Measurements from ENCODE around the gene ILRUN. TPM values are rescaled to one million over a fixed set of nuclear protein-coding genes. Genes with fewer than 3 reads are reported as not detected.

Gene ILRUN
- total RNA-seq, 2 experiments from 2014 or later = 27.1 to 82.7 TPM

- ChIA-PET POLR2A (interaction anchor here (0.7 to 5.0 kb wide), 4 partner anchors 7 to 42 kb away, joined by 4 to 34 read pairs (median 14); no protein-coding TSS in a partner anchor), CTCF (ENCODE audit: unreplicated experiment) (no interaction called here)
- intact Hi-C loops (cut with micrococcal nuclease; ENCODE audit: unreplicated experiment) = no loop called here
Observed at GRCh38 chr6:34664256-34664971, 32.2 kb downstream of the ILRUN start.

GRCh38 chr6:34663831-34664255, 32.7 kb downstream of the ILRUN start:
- intact Hi-C loops (cut with micrococcal nuclease; ENCODE audit: unreplicated experiment) = no loop called here
- peaks cover 91% of the 10 kb centered on the region for H3K4me1 ChIP-seq (ENCODE audit: insufficient read depth, low read length, poor library complexity, severe bottlenecking)
- no peak for TF ChIP-seq EZH2phosphoT487 (IDR thresholded peaks at IDR 0.05; ENCODE audit: borderline replicate concordance, low read depth, low read length)
- TF ChIP-seq, protein P1, sequence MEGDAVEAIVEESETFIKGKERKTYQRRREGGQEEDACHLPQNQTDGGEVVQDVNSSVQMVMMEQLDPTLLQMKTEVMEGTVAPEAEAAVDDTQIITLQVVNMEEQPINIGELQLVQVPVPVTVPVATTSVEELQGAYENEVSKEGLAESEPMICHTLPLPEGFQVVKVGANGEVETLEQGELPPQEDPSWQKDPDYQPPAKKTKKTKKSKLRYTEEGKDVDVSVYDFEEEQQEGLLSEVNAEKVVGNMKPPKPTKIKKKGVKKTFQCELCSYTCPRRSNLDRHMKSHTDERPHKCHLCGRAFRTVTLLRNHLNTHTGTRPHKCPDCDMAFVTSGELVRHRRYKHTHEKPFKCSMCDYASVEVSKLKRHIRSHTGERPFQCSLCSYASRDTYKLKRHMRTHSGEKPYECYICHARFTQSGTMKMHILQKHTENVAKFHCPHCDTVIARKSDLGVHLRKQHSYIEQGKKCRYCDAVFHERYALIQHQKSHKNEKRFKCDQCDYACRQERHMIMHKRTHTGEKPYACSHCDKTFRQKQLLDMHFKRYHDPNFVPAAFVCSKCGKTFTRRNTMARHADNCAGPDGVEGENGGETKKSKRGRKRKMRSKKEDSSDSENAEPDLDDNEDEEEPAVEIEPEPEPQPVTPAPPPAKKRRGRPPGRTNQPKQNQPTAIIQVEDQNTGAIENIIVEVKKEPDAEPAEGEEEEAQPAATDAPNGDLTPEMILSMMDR (conservative IDR thresholded peaks at IDR 0.05; ENCODE audit: low read length) = no peak
- peaks cover 96% of the 10 kb centered on the region for H3K79me2 ChIP-seq (ENCODE audit: insufficient read depth, low read depth, low read length)
- BruUV-seq (replicated peaks) = no TSS peak
- peaks cover 4% of the 10 kb centered on the region; the same call in 1 of the 2 replicates for H3K9me3 ChIP-seq (ENCODE audit: low read length)
- H3K4me2 ChIP-seq (ENCODE audit: low read length) = peak overlapping the region; percentile 55
- no peaks in the 10 kb centered on the region for H4K20me1 ChIP-seq (ENCODE audit: insufficient read depth, low read length)
- ChIA-PET POLR2A (interaction anchor here (1.2 to 3.5 kb wide), 2 partner anchors 11 to 14 kb away, joined by 4 to 23 read pairs; no protein-coding TSS in a partner anchor), CTCF (ENCODE audit: unreplicated experiment) (no interaction called here)
- no peak overlapping the region for H2AFZ ChIP-seq (ENCODE audit: low read length)
- H3K9me2 ChIP-seq (ENCODE audit: insufficient read depth, low read length) = no peaks in the 10 kb centered on the region
- H3K36me3 ChIP-seq (ENCODE audit: insufficient read depth, low read length) = peaks cover 22% of the 10 kb centered on the region
- no peak overlapping the region for H3K4me3 ChIP-seq (ENCODE audit: low read depth, low read length, poor library complexity, severe bottlenecking)
- peak overlapping the region; percentile 51 for H3K27ac ChIP-seq (ENCODE audit: low read depth, low read length, poor library complexity, severe bottlenecking)
- DNase-seq (ENCODE audit: low spot score) = no peak

More at GRCh38 chr6:34664256-34664971, 32.2 kb downstream of the ILRUN start:
- Histone ChIP-seq H2AFZ (ENCODE audit: low read length) (no peak overlapping the region), H3K79me2 (ENCODE audit: insufficient read depth, low read depth, low read length) (peaks cover 96% of the 10 kb centered on the region), H3K9me3 (ENCODE audit: low read length) (peaks cover 5% of the 10 kb centered on the region), H3K4me2 (ENCODE audit: low read length) (peak overlapping the region; percentile 55), H3K36me3 (ENCODE audit: insufficient read depth, low read length) (peaks cover 27% of the 10 kb centered on the region), H4K20me1 (ENCODE audit: insufficient read depth, low read length) (no peaks in the 10 kb centered on the region), H3K27ac (ENCODE audit: low read depth, low read length, poor library complexity, severe bottlenecking) (peak overlapping the region; percentile 51), H3K9me2 (ENCODE audit: insufficient read depth, low read length) (no peaks in the 10 kb centered on the region), H3K4me1 (ENCODE audit: insufficient read depth, low read length, poor library complexity, severe bottlenecking) (peaks cover 86% of the 10 kb centered on the region), H3K4me3 (ENCODE audit: low read depth, low read length, poor library complexity, severe bottlenecking) (peak overlapping the region; percentile 4)
- no TSS peak for BruUV-seq (replicated peaks)
- no peak for DNase-seq (ENCODE audit: low spot score)
- TF ChIP-seq, protein P1 (conservative IDR thresholded peaks at IDR 0.05; ENCODE audit: low read length) = no peak
- no peak for TF ChIP-seq EZH2phosphoT487 (IDR thresholded peaks at IDR 0.05; ENCODE audit: borderline replicate concordance, low read depth, low read length)

- Histone ChIP-seq H3K9me3 (ENCODE audit: low read length) (peaks cover 4% of the 10 kb centered on the region; the same call in 1 of the 2 replicates), H3K4me1 (ENCODE audit: insufficient read depth, low read length, poor library complexity, severe bottlenecking) (peaks cover 94% of the 10 kb centered on the region), H3K9me2 (ENCODE audit: insufficient read depth, low read length) (no peaks in the 10 kb centered on the region), H2AFZ (ENCODE audit: low read length) (no peak overlapping the region), H3K4me3 (ENCODE audit: low read depth, low read length, poor library complexity, severe bottlenecking) (no peak overlapping the region), H3K79me2 (ENCODE audit: insufficient read depth, low read depth, low read length) (peaks cover 96% of the 10 kb centered on the region), H3K4me2 (ENCODE audit: low read length) (peak overlapping the region; percentile 55), H3K36me3 (ENCODE audit: insufficient read depth, low read length) (peaks cover 22% of the 10 kb centered on the region), H3K27ac (ENCODE audit: low read depth, low read length, poor library complexity, severe bottlenecking) (peak overlapping the region; percentile 51), H4K20me1 (ENCODE audit: insufficient read depth, low read length) (no peaks in the 10 kb centered on the region)
- no TSS peak for BruUV-seq (replicated peaks)
- CTCF ChIA-PET (ENCODE audit: unreplicated experiment) = no interaction called here
- TF ChIP-seq EZH2phosphoT487 (IDR thresholded peaks at IDR 0.05; ENCODE audit: borderline replicate concordance, low read depth, low read length) = no peak
- TF ChIP-seq, protein P1 (conservative IDR thresholded peaks at IDR 0.05; ENCODE audit: low read length) = no peak
- intact Hi-C loops (cut with micrococcal nuclease; ENCODE audit: unreplicated experiment) = no loop called here
- DNase-seq (ENCODE audit: low spot score) = no peak
- POLR2A ChIA-PET = interaction anchor here (3.5 kb wide), 1 partner anchor 11 kb away, joined by 23 read pairs; no protein-coding TSS in a partner anchor
Observed at GRCh38 chr6:34663371-34663770, 33.2 kb downstream of the ILRUN start.
